Loucy (cell line): ENCODE results near the gene CHRNA1.

ENCODE experiments used
- H2AFZ ChIP-seq: fragments of 200-600 bp; sonication (generic); 2 replicates; pipeline ENCODE4 v1.6.0; 2016; ENCODE audit warnings: antibody characterized with exemption, mild to moderate bottlenecking, low read length, moderate library complexity
- H3F3A ChIP-seq: fragments of 200-600 bp; 2 replicates; pipeline ENCODE4 v1.6.0; 2016; ENCODE audit warnings: antibody characterized with exemption, low read depth, mild to moderate bottlenecking
- H3K27me3 ChIP-seq: fragments of 200-600 bp; sonication (generic); 2 replicates; pipeline ENCODE4 v1.6.1; 2014; ENCODE audit warnings: low read length, mild to moderate bottlenecking; ENCODE audit not compliant: insufficient read depth, poor library complexity, severe bottlenecking
- H3K36me3 ChIP-seq: fragments of 200-600 bp; sonication (generic); 2 replicates; pipeline ENCODE4 v1.6.1; 2016; ENCODE audit warnings: low read length; ENCODE audit not compliant: insufficient read depth
- H3K4me1 ChIP-seq: fragments of 200-600 bp; sonication (generic); 2 replicates; pipeline ENCODE4 v1.5.1; 2014; ENCODE audit warnings: low read length, mild to moderate bottlenecking; ENCODE audit not compliant: insufficient read depth, poor library complexity, severe bottlenecking
- H3K4me2 ChIP-seq: fragments of 200-600 bp; sonication (generic); 2 replicates; pipeline ENCODE4 v1.6.0; 2014; ENCODE audit warnings: antibody characterized with exemption, low read length, low read depth, mild to moderate bottlenecking; ENCODE audit not compliant: poor library complexity, severe bottlenecking
- H3K4me3 ChIP-seq: fragments of 200-600 bp; sonication (generic); 2 replicates; pipeline ENCODE4 v1.5.1; 2014; ENCODE audit warnings: low read length, mild to moderate bottlenecking, mixed read lengths; ENCODE audit not compliant: poor library complexity, severe bottlenecking
- H3K79me2 ChIP-seq: fragments of 200-600 bp; sonication (generic); 2 replicates; pipeline ENCODE4 v1.6.1; 2014; ENCODE audit warnings: low read length; ENCODE audit not compliant: insufficient read depth
- H3K9ac ChIP-seq: fragments of 200-600 bp; sonication (generic); 2 replicates; pipeline ENCODE4 v1.6.0; 2014; ENCODE audit warnings: mild to moderate bottlenecking, low read depth, low read length, moderate library complexity; ENCODE audit not compliant: poor library complexity, severe bottlenecking
- H3K9me2 ChIP-seq: fragments of 200-600 bp; sonication (generic); replicated peaks from 2 replicates; pipeline ENCODE4 v1.6.1; 2016; ENCODE audit warnings: low read depth, low read length, mixed read lengths
- H3K9me3 ChIP-seq: fragments of 200-600 bp; sonication (generic); 2 replicates; pipeline ENCODE4 v1.6.1; 2014; ENCODE audit warnings: mild to moderate bottlenecking, antibody characterized with exemption, low read length, low read depth; ENCODE audit not compliant: insufficient read depth
- H4K20me1 ChIP-seq: fragments of 200-600 bp; sonication (generic); 2 replicates; pipeline ENCODE4 v1.6.0; 2014; ENCODE audit warnings: antibody characterized with exemption, low read length, mild to moderate bottlenecking; ENCODE audit not compliant: insufficient read depth, poor library complexity, severe bottlenecking
- EZH2phosphoT487 ChIP-seq: fragments of 200-600 bp; IDR thresholded peaks from 2 replicates; pipeline ENCODE4 v1.6.1; 2018; ENCODE audit warnings: antibody characterized with exemption, mild to moderate bottlenecking, moderate library complexity, borderline replicate concordance
- TF ChIP-seq, protein P1 (sequence below): fragments of 200-600 bp; sonication (generic); conservative IDR thresholded peaks from 2 replicates; pipeline ENCODE4 v1.5.1; 2014; ENCODE audit warnings: mild to moderate bottlenecking, antibody characterized with exemption, low read length

The CHRNA1 gene

DNA sequence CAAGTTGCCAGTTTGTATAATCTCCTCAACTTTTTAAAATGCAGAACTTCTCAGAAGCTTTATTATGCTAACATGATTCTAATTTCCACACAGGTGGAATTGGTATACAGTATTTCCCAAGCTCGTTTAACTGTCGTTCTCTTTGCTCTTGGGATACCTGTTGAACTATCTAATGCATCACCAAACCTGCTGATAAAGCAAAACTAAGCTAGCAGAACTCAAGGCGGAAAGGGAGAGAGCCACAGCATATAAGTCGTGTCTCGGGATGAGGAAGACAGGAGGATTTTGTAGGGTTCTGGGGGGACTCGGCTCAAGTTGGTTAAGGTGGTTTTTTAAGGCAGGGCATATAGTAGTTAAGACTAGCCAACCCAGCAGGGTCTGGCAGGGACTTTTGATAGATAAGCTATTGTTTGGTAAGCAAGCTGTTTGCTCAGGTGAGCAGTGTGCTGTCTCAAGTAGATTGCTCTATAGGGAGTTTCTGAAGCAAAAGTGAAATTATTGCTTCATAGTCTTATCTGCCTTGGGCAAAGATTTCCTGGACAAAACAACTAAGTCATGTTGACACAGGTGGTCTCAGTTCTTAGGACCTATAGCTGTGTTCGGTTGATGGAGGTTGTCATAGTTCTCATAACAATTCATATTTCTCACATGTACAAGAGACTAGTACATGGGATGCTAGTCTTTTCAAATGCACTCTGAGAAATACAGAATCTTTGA is 28.2 kb upstream of the CHRNA1 start:
- no peak overlapping the region for H3K9ac ChIP-seq
- H3K36me3 ChIP-seq = no peaks in the 10 kb centered on the region
- H4K20me1 ChIP-seq = no peaks in the 10 kb centered on the region
- TF ChIP-seq, protein P1, sequence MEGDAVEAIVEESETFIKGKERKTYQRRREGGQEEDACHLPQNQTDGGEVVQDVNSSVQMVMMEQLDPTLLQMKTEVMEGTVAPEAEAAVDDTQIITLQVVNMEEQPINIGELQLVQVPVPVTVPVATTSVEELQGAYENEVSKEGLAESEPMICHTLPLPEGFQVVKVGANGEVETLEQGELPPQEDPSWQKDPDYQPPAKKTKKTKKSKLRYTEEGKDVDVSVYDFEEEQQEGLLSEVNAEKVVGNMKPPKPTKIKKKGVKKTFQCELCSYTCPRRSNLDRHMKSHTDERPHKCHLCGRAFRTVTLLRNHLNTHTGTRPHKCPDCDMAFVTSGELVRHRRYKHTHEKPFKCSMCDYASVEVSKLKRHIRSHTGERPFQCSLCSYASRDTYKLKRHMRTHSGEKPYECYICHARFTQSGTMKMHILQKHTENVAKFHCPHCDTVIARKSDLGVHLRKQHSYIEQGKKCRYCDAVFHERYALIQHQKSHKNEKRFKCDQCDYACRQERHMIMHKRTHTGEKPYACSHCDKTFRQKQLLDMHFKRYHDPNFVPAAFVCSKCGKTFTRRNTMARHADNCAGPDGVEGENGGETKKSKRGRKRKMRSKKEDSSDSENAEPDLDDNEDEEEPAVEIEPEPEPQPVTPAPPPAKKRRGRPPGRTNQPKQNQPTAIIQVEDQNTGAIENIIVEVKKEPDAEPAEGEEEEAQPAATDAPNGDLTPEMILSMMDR = no peak
- no peaks in the 10 kb centered on the region for H3F3A ChIP-seq
- no peak overlapping the region for H3K4me2 ChIP-seq
- peaks cover 9% of the 10 kb centered on the region for H3K4me1 ChIP-seq
- H3K27me3 ChIP-seq = no peaks in the 10 kb centered on the region
- no peaks in the 10 kb centered on the region for H3K79me2 ChIP-seq
- H3K4me3 ChIP-seq = no peak overlapping the region
- no peaks in the 10 kb centered on the region for H3K9me3 ChIP-seq
- no peak overlapping the region for H2AFZ ChIP-seq
- no peaks in the 10 kb centered on the region for H3K9me2 ChIP-seq

DNA sequence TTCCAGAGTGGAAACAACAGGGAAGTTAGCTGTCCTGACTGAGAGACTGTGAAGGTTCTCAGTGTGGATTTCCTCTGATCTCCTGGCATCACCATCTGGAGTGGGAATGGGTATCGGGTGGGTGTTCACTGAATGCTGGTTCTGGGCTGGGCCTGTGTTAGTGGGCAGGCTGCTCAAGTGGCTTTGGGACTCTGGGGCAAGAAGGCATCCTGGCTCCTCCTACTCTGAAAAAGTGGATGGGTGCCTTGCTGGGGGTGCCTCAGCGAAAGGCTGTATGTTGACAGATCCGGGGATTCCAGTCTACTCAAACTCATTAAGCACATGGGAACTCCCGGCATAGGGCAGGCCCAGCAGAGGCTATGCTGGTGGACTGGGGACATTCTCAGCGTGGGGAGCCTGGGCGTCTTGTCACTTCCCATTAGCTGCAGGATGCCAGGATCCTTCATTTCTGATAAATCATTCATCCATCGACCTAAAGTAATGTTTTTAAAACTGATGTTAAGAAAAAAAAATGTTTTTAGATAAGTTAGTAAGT is 27.5 kb upstream of the CHRNA1 start:
- TF ChIP-seq, protein P1 = no peak
- no peak for TF ChIP-seq EZH2phosphoT487
- Histone ChIP-seq H3F3A (no peaks in the 10 kb centered on the region), H3K79me2 (no peaks in the 10 kb centered on the region)

DNA sequence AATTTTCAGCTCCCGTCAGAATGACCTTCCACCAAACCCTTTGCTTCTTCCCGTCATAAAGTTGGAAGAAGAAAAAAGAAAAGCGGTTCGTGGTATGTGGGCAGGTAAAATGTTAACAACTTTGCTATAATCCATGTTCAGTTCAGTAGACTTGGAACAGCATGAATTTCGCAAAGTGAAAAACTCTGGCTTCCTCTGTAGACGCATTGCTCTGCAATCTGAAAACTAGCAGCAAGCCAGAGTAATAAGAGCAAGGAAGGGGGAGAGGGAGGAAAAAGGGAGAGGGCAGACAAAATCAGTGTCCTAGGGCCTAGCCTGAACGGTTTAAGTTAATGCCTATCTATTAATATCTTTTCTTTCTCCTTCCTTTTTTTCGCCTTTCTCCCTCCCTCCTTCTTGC is 26.7 kb upstream of the CHRNA1 start:
- Histone ChIP-seq H3K4me3 (no peak overlapping the region), H2AFZ (no peak overlapping the region), H3K4me1 (peaks cover 12% of the 10 kb centered on the region)

More for the DNA sequence above, 27.5 kb upstream of the CHRNA1 start:
- H3K4me3 ChIP-seq = no peak overlapping the region
- no peak overlapping the region for H2AFZ ChIP-seq
- H3K4me2 ChIP-seq = no peak overlapping the region
- no peaks in the 10 kb centered on the region for H4K20me1 ChIP-seq
- H3K27me3 ChIP-seq = no peaks in the 10 kb centered on the region
- peaks cover 12% of the 10 kb centered on the region for H3K4me1 ChIP-seq
- H3K36me3 ChIP-seq = no peaks in the 10 kb centered on the region
- no peaks in the 10 kb centered on the region for H3K9me2 ChIP-seq
- no peaks in the 10 kb centered on the region for H3K9me3 ChIP-seq
- H3K9ac ChIP-seq = no peak overlapping the region

More for the DNA sequence above, 26.7 kb upstream of the CHRNA1 start:
- Histone ChIP-seq H3K79me2 (no peaks in the 10 kb centered on the region), H3K27me3 (no peaks in the 10 kb centered on the region), H3K9ac (no peak overlapping the region), H3K9me3 (no peaks in the 10 kb centered on the region), H3K4me2 (no peak overlapping the region), H4K20me1 (no peaks in the 10 kb centered on the region), H3K36me3 (no peaks in the 10 kb centered on the region), H3F3A (no peaks in the 10 kb centered on the region), H3K9me2 (no peaks in the 10 kb centered on the region)
- no peak for TF ChIP-seq EZH2phosphoT487
- TF ChIP-seq, protein P1 = no peak
